Hematopoietic multipotent progenitor cell (in vitro differentiated cells): ENCODE data around the gene NAA16. TPM values are rescaled to one million over a fixed set of nuclear protein-coding genes. Genes with fewer than 3 reads are reported as not detected.
"Not testable (repeated sequence)": the region's sequence is repeated elsewhere in the genome, so short reads cannot be mapped to it uniquely, and the experiment has no call there.

Experiments used
- DNase-seq, 3 donors: peaks; one replicate each; pipeline ENCODE4 v3.0.0-alpha.2; 2011 to 2015; ENCODE audit warnings: low read depth in 2 of 3, low spot score in 2 of 3
- total RNA-seq: library from RNA; depleted of rRNA; stranded (reverse); fragments of >200 nt; gene quantifications from one replicate; pipeline ENCODE4 v1.2.3, GENCODE V29; 2012

NAA16 gene
- total RNA-seq, 1 donor: 6.7 TPM

GRCh38 chr13:41352935-41353840 lies 42.1 kb downstream of the NAA16 start:
- peak; percentile 44 to 86 (median 57) for DNase-seq

GRCh38 chr13:41354416-41354815 lies 43.3 kb downstream of the NAA16 start:
- DNase-seq: no peak

- not testable (repeated sequence) for DNase-seq
These were observed 45.2 kb downstream of the NAA16 start for GRCh38 chr13:41356385-41356648.

DNA sequence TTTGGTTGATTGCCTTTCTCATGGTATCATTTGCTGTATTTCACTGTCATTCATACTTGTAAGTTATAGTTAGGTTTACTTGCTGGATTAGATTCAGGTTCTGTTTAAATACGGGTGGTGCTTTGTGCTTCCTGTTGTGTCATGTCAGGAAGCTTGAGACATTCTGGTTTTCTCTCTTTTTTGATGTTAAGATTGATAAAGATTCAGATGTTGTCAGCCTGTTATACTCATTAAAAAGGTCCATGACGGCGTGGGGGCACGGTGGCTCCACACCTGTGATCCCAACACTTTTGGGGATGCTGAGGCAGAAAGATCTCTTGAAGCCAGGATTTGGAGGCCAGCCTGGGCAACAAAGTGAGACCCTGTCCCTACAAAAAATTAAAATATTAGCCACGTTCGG lies 45.7 kb downstream of the NAA16 start:
- DNase-seq: peak; percentile 24 to 37 (median 28)

- DNase-seq: no peak
These were observed 50.4 kb downstream of the NAA16 start for GRCh38 chr13:41361491-41361890.

DNA sequence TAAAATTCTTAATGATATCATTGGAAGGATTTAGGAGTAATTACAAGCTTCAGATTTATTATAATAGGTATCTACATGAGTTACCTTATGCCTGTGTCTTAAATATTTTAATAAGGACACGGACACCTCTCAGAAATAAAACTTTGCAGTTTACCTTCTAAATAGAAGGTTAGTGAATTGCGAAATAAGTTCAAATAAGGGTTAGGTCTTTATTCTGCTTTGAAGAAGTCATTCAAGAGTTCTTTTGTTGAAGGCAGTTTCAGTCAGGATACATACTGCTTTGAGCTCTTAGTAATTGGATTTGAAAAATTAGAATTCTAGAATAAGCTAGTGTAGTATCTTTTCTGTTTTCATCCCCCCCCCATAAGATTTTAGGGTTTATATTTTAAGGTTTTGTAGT lies 53.0 kb downstream of the NAA16 start:
- no peak for DNase-seq

- no peak for DNase-seq
These were observed 54.6 kb downstream of the NAA16 start for GRCh38 chr13:41365631-41366030.

GRCh38 chr13:41370736-41371135 lies 59.7 kb downstream of the NAA16 start:
- no peak for DNase-seq

DNA sequence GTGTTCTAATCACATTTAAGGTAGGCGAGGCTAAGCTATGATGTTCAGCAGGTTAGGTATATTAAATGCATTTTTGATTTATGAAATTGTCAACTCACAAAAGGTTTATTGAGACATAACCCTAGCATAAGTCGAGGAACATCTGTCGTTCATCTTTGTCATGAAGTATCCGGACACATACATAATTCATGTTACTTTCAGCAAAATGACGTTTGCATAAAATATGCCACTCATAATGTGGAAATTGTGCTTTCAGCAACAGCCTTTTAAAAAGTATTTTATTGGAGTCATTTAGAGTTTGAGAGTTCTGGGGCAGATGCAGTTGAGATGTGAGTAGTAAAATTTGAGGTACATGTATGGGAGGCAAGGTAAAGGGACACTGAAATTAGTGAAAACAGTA lies 66.4 kb downstream of the NAA16 start:
- no peak for DNase-seq

GRCh38 chr13:41382431-41382830 lies 71.4 kb downstream of the NAA16 start:
- no peak for DNase-seq

GRCh38 chr13:41383386-41383785 lies 72.3 kb downstream of the NAA16 start:
- DNase-seq: no peak

DNA sequence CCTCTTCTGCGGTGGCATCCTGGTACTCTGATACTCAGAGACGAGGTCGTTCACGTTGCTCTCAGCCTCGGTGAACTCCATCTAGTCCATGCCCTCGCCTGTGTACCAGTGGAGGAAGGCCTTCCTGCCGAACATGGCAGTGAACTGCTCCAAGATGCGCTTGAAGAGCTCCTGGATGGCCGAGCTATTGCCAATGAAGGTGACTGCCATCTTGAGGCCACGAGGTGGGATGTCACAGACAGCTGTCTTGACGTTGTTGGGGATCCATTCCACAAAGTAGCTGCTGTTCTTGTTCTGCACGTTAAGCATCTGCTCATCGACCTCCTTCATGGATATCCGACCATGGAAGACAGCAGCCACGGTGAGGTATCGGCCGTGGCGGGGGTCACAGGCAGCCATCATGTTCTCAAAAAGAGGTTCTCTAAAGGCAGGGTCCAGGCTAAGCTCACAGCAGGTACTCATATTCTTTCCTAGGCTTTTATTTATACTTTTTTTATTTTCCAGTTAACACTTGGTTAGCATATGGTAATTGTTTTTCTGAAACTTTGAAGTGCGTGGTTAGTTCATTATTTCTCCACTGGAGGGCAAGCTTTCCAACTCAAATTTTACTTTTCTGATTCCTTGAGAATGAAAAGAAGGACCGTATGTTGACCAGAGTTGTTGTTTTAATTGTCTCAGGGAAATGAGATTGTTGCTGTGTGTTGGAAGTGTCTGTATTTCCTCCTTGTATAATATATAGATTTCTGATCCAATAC lies 73.9 kb downstream of the NAA16 start:
- peak in 1 of 3 donors; percentile 26 for DNase-seq

- no peak for DNase-seq
These were observed 75.1 kb downstream of the NAA16 start for GRCh38 chr13:41386211-41386610.

DNA sequence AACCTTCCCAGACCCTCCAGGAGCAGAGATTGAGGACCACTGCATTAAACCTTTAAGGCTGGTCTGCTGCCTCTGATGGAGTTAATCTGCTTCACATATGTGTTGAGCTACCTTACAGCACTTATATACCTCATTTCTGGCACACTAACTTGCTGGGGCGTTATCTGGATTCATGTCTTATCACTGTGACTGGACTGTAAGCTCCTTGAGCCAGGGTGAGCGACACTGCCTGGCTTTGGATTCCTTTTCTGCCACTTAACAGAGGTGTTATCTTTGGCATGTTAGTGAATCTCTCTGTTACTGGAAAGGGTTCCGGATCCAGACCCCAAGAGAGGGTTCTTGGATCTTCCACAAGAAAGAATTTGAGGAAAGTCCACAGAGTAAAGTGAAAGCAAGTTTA lies 76.5 kb downstream of the NAA16 start:
- DNase-seq: no peak

DNA sequence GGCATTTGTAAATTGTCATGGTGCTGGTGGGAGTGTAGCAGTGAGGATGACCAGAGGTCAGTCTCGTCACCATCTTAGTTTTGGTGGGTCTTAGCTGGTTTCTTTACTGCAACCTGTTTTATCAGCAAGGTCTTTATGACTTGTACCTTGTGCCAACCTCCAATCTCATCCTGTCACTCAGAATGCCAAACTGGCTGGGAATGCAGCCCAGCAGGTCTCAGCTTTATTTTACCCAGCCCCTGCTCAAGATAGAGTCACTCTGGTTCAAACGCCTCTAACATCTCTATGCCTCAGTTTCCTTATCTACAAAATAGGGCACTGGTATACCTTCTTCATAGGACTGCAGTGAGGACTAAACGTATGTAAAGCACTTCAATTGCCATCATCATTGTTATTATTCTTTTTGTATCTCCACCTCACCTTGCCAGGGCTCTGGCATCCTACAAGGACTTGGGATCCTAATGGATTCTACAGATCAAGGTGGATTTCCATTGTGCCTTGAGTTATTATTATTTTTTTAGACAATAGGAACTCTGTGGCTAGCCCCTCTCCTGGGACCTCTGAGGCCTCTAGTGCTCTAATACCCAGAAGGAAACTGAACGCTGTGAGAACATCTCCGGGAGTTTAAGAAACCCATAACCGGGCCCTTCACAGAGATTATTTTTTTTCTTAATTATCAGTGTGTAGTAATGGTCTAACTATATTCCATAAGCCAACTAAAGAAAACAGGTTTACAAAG lies 77.2 kb downstream of the NAA16 start:
- DNase-seq: no peak

GRCh38 chr13:41389580-41389979 lies 78.5 kb downstream of the NAA16 start:
- peak in 1 of 3 donors; percentile 41 for DNase-seq

GRCh38 chr13:41394166-41394565 lies 83.1 kb downstream of the NAA16 start:
- DNase-seq: no peak

- peak in 1 of 3 donors; percentile 12 for DNase-seq
These were observed 87.6 kb downstream of the NAA16 start for GRCh38 chr13:41398494-41399170.

- DNase-seq: no peak
These were observed 90.3 kb downstream of the NAA16 start for GRCh38 chr13:41401366-41401765.

DNA sequence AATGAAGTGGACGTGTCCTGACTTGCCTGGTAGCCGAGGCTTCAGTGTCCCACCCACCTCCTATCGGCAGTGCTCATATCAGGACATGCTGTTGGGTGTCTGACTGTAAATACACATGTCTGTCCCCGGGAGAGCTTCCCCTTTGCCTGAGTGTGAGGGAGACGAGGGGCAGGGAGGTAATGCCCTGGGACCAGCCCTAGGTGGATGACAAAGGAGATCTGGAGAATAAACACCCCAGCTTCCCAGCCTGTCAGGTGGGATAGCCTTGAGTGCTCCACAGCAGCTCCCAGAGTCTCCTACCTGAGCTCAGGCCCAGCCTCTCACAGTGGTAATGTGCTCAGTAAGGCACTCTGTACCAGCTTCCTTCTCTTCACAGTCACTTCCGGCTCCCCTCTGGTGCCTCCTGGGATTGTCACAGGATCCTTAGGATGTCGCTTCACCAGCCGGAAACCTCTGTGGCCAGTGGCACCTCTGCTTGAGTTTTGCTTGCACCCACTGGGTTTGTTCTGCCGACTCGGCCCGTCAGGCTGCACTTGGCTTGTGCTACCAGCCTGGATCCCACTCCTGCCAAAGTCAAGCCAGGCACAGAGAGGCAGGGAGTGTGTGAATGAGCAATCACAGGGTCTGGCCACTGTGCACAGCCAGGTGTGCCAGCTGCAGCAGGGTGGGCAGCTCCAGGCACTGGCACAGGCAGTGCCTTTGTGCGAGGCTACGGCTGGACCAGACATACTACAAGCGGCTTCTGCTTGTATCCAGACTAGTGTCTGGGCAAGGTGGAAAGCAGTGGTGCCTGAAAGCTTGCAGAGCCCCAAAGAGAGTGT lies 91.8 kb downstream of the NAA16 start:
- no peak for DNase-seq
